Heart right ventricle (tissue), 16 donors: ENCODE data around the gene ARID4B. TPM values are rescaled to one million over a fixed set of nuclear protein-coding genes. Genes with fewer than 3 reads are reported as not detected.
"Not testable (repeated sequence)": the region's sequence is repeated elsewhere in the genome, so short reads cannot be mapped to it uniquely, and the experiment has no call there.

ENCODE experiments used
- ATAC-seq, 8 donors: fragments of 200-7000 bp; cut with Tn5 transposase; one replicate each; pipeline ENCODE4 v1.9.1; 2020; ENCODE audit warnings: mild to moderate bottlenecking in 8 of 8, moderate library complexity in 8 of 8, moderate number of reproducible peaks in 1 of 8
- DNase-seq, 2 donors: peaks; one replicate each; pipeline ENCODE4 v3.0.0-alpha.2; 2020
- H3K27ac ChIP-seq, 10 donors: fragments of 200-600 bp; sonication (generic) in 2 of 10; one replicate each; pipeline versions ENCODE4 v1.5.0 to v1.8.0; 2020 to 2022; ENCODE audit warnings: mild to moderate bottlenecking in 3 of 10
- H3K27me3 ChIP-seq, 7 donors: fragments of 200-600 bp; one replicate each; pipeline ENCODE4 v1.8.0; 2021 to 2022; ENCODE audit warnings: mild to moderate bottlenecking in 2 of 7
- H3K36me3 ChIP-seq, 9 donors: fragments of 200-600 bp; sonication (generic) in 1 of 9; one replicate each; pipeline versions ENCODE4 v1.5.0 to v1.8.0; 2020 to 2022; ENCODE audit warnings: mild to moderate bottlenecking in 2 of 9
- H3K4me1 ChIP-seq, 9 donors: fragments of 200-600 bp; sonication (generic) in 1 of 9; one replicate each; pipeline versions ENCODE4 v1.5.0 to v1.8.0; 2020 to 2022; ENCODE audit warnings: mild to moderate bottlenecking in 4 of 9
- H3K4me3 ChIP-seq, 10 donors: fragments of 200-600 bp; sonication (generic) in 2 of 10; one replicate each; pipeline versions ENCODE4 v1.5.0 to v1.8.0; 2020 to 2022; ENCODE audit warnings: mild to moderate bottlenecking in 7 of 10, moderate library complexity in 2 of 10
- H3K9me3 ChIP-seq, 11 donors: fragments of 200-600 bp in 10 of 11; sonication (generic) in 2 of 11; one replicate each; pipeline versions ENCODE4 v1.5.0 to v1.8.0; 2013 to 2022; ENCODE audit warnings: mild to moderate bottlenecking in 2 of 11, control low read depth in 1 of 11, moderate library complexity in 1 of 11
- CTCF ChIP-seq, 9 donors: fragments of 200-600 bp; sonication (generic) in 2 of 9; IDR thresholded peaks; one replicate each; pipeline versions ENCODE4 v1.5.0 to v1.8.0; 2021 to 2022; ENCODE audit warnings: antibody characterized with exemption in 9 of 9, mild to moderate bottlenecking in 5 of 9, moderate library complexity in 1 of 9
- WGBS, 2 donors: extraction: QIAGEN DNeasy Blood & Tissue Kit; methylation state at CpG; one replicate each; pipeline ENCODE4 v1.1.7; 2013; ENCODE audit warnings: inconsistent platforms in 1 of 2; 5-methylcytosine and 5-hydroxymethylcytosine counted together
- intact Hi-C, 10 donors: fragments of 100-400 bp; cut with DNase I; formaldehyde crosslinking; loops; one replicate each; pipeline versions ENCODE4 v1.11.1 to v1.14.2; 2022
- polyA plus RNA-seq, 2 donors: library from polyadenylated mRNA; stranded (reverse); fragments of 200-250 nt; gene quantifications; one replicate each; pipeline ENCODE4 v1.2.3, GENCODE V29; 2013
- total RNA-seq, 10 donors: library from RNA; stranded (reverse); fragmentation: NEBNext Ultra II Directional in 3 of 10; extraction: Animal tissue kit (Norgen Biotek cat#: 25700) in 3 of 10; gene quantifications; one replicate each; pipeline versions ENCODE4 v1.2.1 to v1.2.4, GENCODE V29; 2021 to 2023
- donor health status: Arrhythmogenic right ventricular cardiomyopathy.
- donor health status: ischemic (EF 13 %, LVEDD 7.1; RV severe dilation, severe dysfunction).
- donor health status: healthy with polysubstance abuse.
- donor health status: DM: no; HTN: yes; CAD: no.
- donor health status: DM: no; HTN: no; CAD: no.
- donor health status: ischemic (EF 25% LVEDD 6.9; RV normal size, moderate dysfunction).
- donor health status: ischemic (EF 25% LVEDD 5.7; RV mildly dilated, moderate dysfunction).
- donor health status: healthy.
- donor health status: DM: yes; HTN: yes; CAD: no.
- donor health status: Ischemic cardiomyopathy.
- donor health status: ischemic (EF 35%, LVEDD 5.7; RV mildly dilated, moderate dysfunction).
- donor health status: nonischemic (EF 11% LVEDD 7.7; RV severe dilation, severe dysfunction).
- donor health status: DM: yes; HTN: yes; CAD: no.
- donor health status: PGD.
- donor health status: ischemic (EF 29% LVEDD 5.4; RV normal size, mild dysfunction).
- donor health status: nonischemic (EF 23%, LVEDD 6.1; RV moderate dilation, normal function).

ARID4B gene
- total and polyA plus RNA-seq, 12 donors = 4.8 to 21.5 (median 15.5) TPM

- Histone ChIP-seq H3K9me3 (no peaks in the 10 kb centered on the region), H3K36me3 (no peaks in the 10 kb centered on the region), H3K4me1 (peaks cover 0 to 60% (median 31%) of the 10 kb centered on the region in 9 donors), H3K27ac (no peak overlapping the region), H3K4me3 (no peak overlapping the region), H3K27me3 (no peaks in the 10 kb centered on the region)
- intact Hi-C loops = no loop called here
- 94 to 96% methylated on average over 6 of the region's 6 CpGs for WGBS, 2 donors
- ATAC-seq (no peak), DNase-seq (no peak)
- no peak for TF ChIP-seq CTCF (IDR thresholded peaks at IDR 0.05)
Observed at GRCh38 chr1:235275836-235276235, 52.1 kb downstream of the ARID4B start.

- H3K4me3 ChIP-seq = no peak overlapping the region
- intact Hi-C loops = no loop called here
- no peaks in the 10 kb centered on the region for H3K27me3 ChIP-seq
- H3K36me3 ChIP-seq = no peaks in the 10 kb centered on the region
- no peak overlapping the region for H3K27ac ChIP-seq
- ATAC-seq (peak in 3 of 8 donors; percentile 10 to 45 (median 33)), DNase-seq (no peak)
- H3K4me1 ChIP-seq = peaks cover 0 to 62% (median 36%) of the 10 kb centered on the region in 9 donors
- WGBS, 2 donors = 63 to 75% methylated on average over 3 of the region's 3 CpGs
- no peak for TF ChIP-seq CTCF (IDR thresholded peaks at IDR 0.05)
- no peaks in the 10 kb centered on the region for H3K9me3 ChIP-seq
Observed at GRCh38 chr1:235275223-235275622, 52.8 kb downstream of the ARID4B start.

- Histone ChIP-seq H3K27ac (no peak overlapping the region), H3K36me3 (no peaks in the 10 kb centered on the region), H3K9me3 (no peaks in the 10 kb centered on the region), H3K4me1 (peaks cover 0 to 53% (median 25%) of the 10 kb centered on the region in 9 donors), H3K4me3 (no peak overlapping the region), H3K27me3 (no peaks in the 10 kb centered on the region)
- ATAC-seq (no peak), DNase-seq (no peak)
- 85 to 86% methylated on average over 4 of the region's 4 CpGs for WGBS, 2 donors
- TF ChIP-seq CTCF (IDR thresholded peaks at IDR 0.05) = no peak
- intact Hi-C loops = no loop called here
Observed at GRCh38 chr1:235272851-235273250, 55.1 kb downstream of the ARID4B start.

GRCh38 chr1:235270625-235271024 is 57.4 kb downstream of the ARID4B start:
- Histone ChIP-seq H3K36me3 (no peaks in the 10 kb centered on the region), H3K27me3 (no peaks in the 10 kb centered on the region), H3K4me1 (peaks cover 0 to 59% (median 34%) of the 10 kb centered on the region in 9 donors), H3K27ac (peak overlapping the region in 2 of 10 donors; percentile 9 to 39), H3K4me3 (no peak overlapping the region), H3K9me3 (no peaks in the 10 kb centered on the region)
- no peak for ATAC-seq
- DNase-seq = no peak
- intact Hi-C loops = no loop called here
- TF ChIP-seq CTCF (IDR thresholded peaks at IDR 0.05) = peak in 1 of 9 donors; percentile 7

GRCh38 chr1:235269990-235270389 is 58.0 kb downstream of the ARID4B start:
- not testable (repeated sequence) for H3K27me3 ChIP-seq, DNase-seq, H3K36me3 ChIP-seq, ATAC-seq, H3K4me3 ChIP-seq, H3K9me3 ChIP-seq
- WGBS, 2 donors = 89 to 93% methylated on average over 18 of the region's 18 CpGs
- Histone ChIP-seq H3K4me1 (peaks cover 0 to 56% (median 33%) of the 10 kb centered on the region in 9 donors), H3K27ac (peak overlapping the region in 1 of 10 donors; percentile 39)
- intact Hi-C loops = loop anchor here in 2 of 10 donors (5.0 to 10.0 kb wide), 2 partner anchors 55 to 57 kb away; partner anchors contain the start of genes ARID4B (in 2 of the 2) and GGPS1 (in 2 of the 2)
